UCSD-AML1 (cell line): Measurements from ENCODE around the gene TXNRD2.

ENCODE experiments used
- DNase-seq: peaks from one replicate; lab custom pipeline; 2025; ENCODE audit not compliant: unreplicated experiment; lab: John Stamatoyannopoulos, UW

Gene TXNRD2

GRCh38 chr22:19828035-19828401, 113.6 kb downstream of the TXNRD2 start:
- DNase-seq = no peak

GRCh38 chr22:19827341-19828034, 114.1 kb downstream of the TXNRD2 start:
- DNase-seq = no peak

GRCh38 chr22:19826619-19826950, 115.0 kb downstream of the TXNRD2 start:
- DNase-seq = no peak

GRCh38 chr22:19825904-19826618, 115.6 kb downstream of the TXNRD2 start:
- DNase-seq = no peak
